Gastrocnemius medialis (tissue), 4 donors: ENCODE results near the gene EMX2. TPM values are rescaled to one million over a fixed set of nuclear protein-coding genes. Genes with fewer than 3 reads are reported as not detected.

ENCODE experiments used
- ATAC-seq, 2 donors: fragments of 150-250 bp; one replicate each; pipeline ENCODE4 v1.9.1; 2016
- DNase-seq, 2 donors: peaks; one replicate each; pipeline ENCODE4 v3.0.0-alpha.2; 2019
- H3K27ac ChIP-seq, 4 donors: fragments of 200-600 bp; sonication (generic); 1 replicate in 1 of 4; 2 replicates in 3 of 4; pipeline ENCODE4 v1.5.1; 2016 to 2018; ENCODE audit warnings: mild to moderate bottlenecking in 2 of 4, moderate library complexity in 1 of 4
- H3K27me3 ChIP-seq, 3 donors: fragments of 200-600 bp; sonication (generic) in 2 of 3; 1 replicate in 1 of 3; 2 replicates in 2 of 3; pipeline versions ENCODE4 v1.5.1 to v1.6.0; 2016 to 2019; ENCODE audit warnings: mild to moderate bottlenecking in 1 of 3, moderate library complexity in 1 of 3
- H3K36me3 ChIP-seq, 2 donors: fragments of 200-600 bp; sonication (generic) in 1 of 2; one replicate each; pipeline ENCODE4 v1.5.1; 2017 to 2018
- H3K4me1 ChIP-seq, 2 donors: fragments of 200-600 bp; sonication (generic) in 1 of 2; one replicate each; pipeline ENCODE4 v1.5.1; 2016 to 2017; ENCODE audit warnings: mild to moderate bottlenecking in 2 of 2
- H3K4me3 ChIP-seq, 4 donors: fragments of 200-600 bp; sonication (generic) in 3 of 4; 1 replicate in 1 of 4; 2 replicates in 3 of 4; pipeline ENCODE4 v1.5.1; 2016 to 2019; ENCODE audit warnings: mild to moderate bottlenecking in 2 of 4
- H3K9me3 ChIP-seq, 3 donors: fragments of 200-600 bp; sonication (generic) in 2 of 3; 1 replicate in 1 of 3; 2 replicates in 2 of 3; pipeline ENCODE4 v1.5.1; 2016 to 2019
- POLR2A ChIP-seq, 2 donors: fragments of 450-650 bp; IDR thresholded peaks; one replicate each; pipeline ENCODE4 v1.6.1; 2017; ENCODE audit warnings: antibody characterized with exemption in 2 of 2, mild to moderate bottlenecking in 2 of 2, moderate library complexity in 2 of 2
- in situ Hi-C, 4 donors: fragments of 200-750 bp; cut with MboI; loops; one replicate each; pipeline versions ENCODE4 v1.15.0 to v1.8.0; 2017; ENCODE audit warnings: low sequenced_read_pairs in 4 of 4
- intact Hi-C: fragments of 100-400 bp; cut with DNase I; formaldehyde crosslinking; loops from one replicate; pipeline ENCODE4 v1.15.1; 2023; ENCODE audit warnings: low total_unique reads
- total RNA-seq, 4 donors: library from RNA; depleted of rRNA; stranded (reverse); fragments of >200 nt; gene quantifications; one replicate each; pipeline versions ENCODE4 v1.1.0 to v1.2.3, GENCODE V29; 2016
- TF ChIP-seq, protein P1 (sequence below), 5 experiments: fragments of 450-650 bp in 3 of 5; fragments of 200-600 bp in 2 of 5; sonication (generic) in 2 of 5; IDR thresholded peaks in 4 of 5; conservative IDR thresholded peaks in 1 of 5; 1 replicate in 4 of 5; 2 replicates in 1 of 5; pipeline ENCODE4 v1.5.1; 2016 to 2019; ENCODE audit warnings: antibody characterized with exemption in 5 of 5, mild to moderate bottlenecking in 3 of 5, moderate library complexity in 3 of 5

EMX2 gene
- total RNA-seq, 4 donors from 2014 or later = 0.46 to 1.5 (median 0.82) TPM

DNA sequence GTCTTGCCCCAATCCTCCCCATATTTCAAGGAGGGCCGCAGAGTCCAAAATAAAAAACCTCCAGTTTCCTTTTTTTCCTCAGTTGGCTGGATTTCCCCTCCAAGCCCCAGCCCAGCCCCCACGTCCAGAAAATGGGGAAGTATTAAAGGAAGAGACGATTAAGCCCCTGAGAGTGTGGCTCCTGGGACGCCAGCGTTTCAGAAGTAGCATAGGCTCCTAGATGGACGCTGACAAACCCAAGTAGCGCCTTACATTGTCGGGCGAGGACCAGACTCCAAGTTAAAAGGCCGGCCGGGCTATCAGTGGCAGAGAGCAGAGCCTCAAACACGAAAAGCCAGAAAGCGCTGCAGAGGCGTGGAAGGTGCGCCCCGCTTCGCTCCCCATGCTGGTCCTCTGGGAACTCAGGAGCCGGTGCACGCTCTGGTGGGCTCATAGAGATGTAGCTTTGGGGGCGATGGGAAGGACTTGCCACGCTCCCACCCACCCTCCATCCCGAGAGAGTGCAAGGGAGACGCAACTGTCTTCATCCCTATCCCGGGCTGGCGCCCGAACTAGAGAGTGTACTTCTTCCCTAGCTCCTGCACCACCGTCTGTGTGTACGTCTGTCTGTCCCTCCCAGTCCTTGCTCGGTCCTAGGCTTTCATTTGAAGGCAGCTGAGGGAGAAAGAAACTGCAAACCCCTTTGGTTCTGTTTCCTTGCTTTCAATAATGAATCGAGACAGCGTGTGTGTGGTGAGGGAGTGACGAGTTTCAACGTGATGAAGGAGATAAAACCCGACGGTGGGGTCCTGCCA lies 6.3 kb upstream of the EMX2 start:
- in situ Hi-C loops = no loop called here
- H3K27me3 ChIP-seq = peaks cover 86 to 89% (median 86%) of the 10 kb centered on the region in 3 donors

DNA sequence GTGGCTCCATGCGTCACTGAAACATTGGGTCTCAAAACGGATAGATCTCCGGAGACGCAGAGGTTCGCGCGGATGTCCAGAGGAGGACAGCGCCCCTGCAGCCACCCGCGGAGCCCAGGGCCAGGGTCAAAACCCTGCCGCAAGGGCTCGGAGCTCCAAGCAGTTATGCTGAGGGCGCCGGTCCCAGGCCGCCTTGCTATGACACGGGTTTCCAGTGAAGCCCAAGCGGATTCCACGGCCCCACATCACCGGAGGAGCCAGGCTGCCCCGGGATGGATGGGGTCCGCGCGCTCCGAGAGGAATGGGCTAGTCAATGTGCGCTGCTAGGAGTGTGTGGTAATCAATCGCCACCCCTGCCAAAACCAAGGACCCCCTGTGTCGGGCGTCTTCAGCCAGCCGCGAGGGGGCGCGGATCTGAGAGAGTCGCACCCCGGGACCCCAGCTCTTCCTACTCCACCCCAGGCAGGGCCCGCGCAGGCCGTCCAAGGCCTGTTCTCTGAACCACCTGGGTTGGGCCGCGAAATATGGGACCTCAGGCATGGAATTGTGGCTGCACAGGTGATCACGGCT lies 5.6 kb upstream of the EMX2 start:
- TF ChIP-seq POLR2A (IDR thresholded peaks at IDR 0.05) = no peak
- TF ChIP-seq, protein P1, sequence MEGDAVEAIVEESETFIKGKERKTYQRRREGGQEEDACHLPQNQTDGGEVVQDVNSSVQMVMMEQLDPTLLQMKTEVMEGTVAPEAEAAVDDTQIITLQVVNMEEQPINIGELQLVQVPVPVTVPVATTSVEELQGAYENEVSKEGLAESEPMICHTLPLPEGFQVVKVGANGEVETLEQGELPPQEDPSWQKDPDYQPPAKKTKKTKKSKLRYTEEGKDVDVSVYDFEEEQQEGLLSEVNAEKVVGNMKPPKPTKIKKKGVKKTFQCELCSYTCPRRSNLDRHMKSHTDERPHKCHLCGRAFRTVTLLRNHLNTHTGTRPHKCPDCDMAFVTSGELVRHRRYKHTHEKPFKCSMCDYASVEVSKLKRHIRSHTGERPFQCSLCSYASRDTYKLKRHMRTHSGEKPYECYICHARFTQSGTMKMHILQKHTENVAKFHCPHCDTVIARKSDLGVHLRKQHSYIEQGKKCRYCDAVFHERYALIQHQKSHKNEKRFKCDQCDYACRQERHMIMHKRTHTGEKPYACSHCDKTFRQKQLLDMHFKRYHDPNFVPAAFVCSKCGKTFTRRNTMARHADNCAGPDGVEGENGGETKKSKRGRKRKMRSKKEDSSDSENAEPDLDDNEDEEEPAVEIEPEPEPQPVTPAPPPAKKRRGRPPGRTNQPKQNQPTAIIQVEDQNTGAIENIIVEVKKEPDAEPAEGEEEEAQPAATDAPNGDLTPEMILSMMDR (IDR thresholded peaks at IDR 0.05 in 4 of 5, conservative IDR thresholded peaks at IDR 0.05 in 1 of 5) = no peak
- Histone ChIP-seq H3K27ac (no peak overlapping the region), H3K9me3 (no peaks in the 10 kb centered on the region), H3K4me3 (peak overlapping the region in 1 of 4 donors; percentile 45), H3K4me1 (peaks cover 8 to 20% of the 10 kb centered on the region in 2 donors), H3K27me3 (peaks cover 85 to 89% (median 86%) of the 10 kb centered on the region in 3 donors), H3K36me3 (no peaks in the 10 kb centered on the region)
- intact Hi-C loops (loop anchor here (1.0 to 10.0 kb wide), 3 partner anchors 228 to 704 kb away; partner anchors contain the start of gene RAB11FIP2), in situ Hi-C loops (no loop called here)
- DNase-seq (no peak), ATAC-seq (no peak)

More for the DNA sequence above, 6.3 kb upstream of the EMX2 start:
- Histone ChIP-seq H3K9me3 (no peaks in the 10 kb centered on the region), H3K36me3 (no peaks in the 10 kb centered on the region), H3K4me3 (no peak overlapping the region), H3K27ac (no peak overlapping the region), H3K4me1 (peaks cover 8 to 20% of the 10 kb centered on the region in 2 donors)
- DNase-seq (no peak), ATAC-seq (no peak)
- intact Hi-C loops = loop anchor here (10.0 kb wide), 1 partner anchor 229 kb away; no protein-coding TSS in a partner anchor
- TF ChIP-seq POLR2A (IDR thresholded peaks at IDR 0.05) = no peak
- TF ChIP-seq, protein P1 (IDR thresholded peaks at IDR 0.05 in 4 of 5, conservative IDR thresholded peaks at IDR 0.05 in 1 of 5) = no peak

DNA sequence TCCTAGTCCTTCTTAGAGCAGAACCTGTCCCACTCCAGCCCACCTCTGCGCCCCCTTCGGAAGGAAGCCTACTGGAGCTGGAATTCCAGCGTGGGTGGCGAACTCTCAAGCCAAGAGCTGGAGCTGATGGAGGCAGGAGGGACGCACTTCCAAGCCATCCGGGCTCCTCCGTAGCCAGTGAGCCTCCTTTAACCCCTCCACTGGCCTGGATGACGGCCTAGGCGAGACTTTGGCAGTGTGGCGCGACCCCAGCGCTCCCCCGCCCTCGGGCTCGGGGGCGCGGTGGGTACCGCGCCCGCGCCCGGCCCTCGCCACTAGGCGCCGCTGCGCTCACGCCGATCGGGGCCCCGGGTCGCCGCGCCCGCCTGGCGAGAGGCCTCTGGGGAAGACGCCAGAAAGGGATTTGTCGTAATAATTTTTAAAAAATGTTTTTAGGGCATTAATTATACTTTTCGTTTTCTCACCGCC lies 5.1 kb upstream of the EMX2 start:
- peaks cover 85 to 89% (median 86%) of the 10 kb centered on the region in 3 donors for H3K27me3 ChIP-seq
- no peaks in the 10 kb centered on the region for H3K36me3 ChIP-seq
- peaks cover 8 to 20% of the 10 kb centered on the region in 2 donors for H3K4me1 ChIP-seq
- in situ Hi-C loops (no loop called here), intact Hi-C loops (loop anchor here (1.0 to 10.0 kb wide), 3 partner anchors 227 to 704 kb away; partner anchors contain the start of gene RAB11FIP2)
- peak in 1 of 2 donors; percentile 44 for ATAC-seq
- peak overlapping the region in 1 of 4 donors; percentile 33 for H3K27ac ChIP-seq
- peak overlapping the region; percentile 7 to 45 (median 37) for H3K4me3 ChIP-seq
- no peak for TF ChIP-seq POLR2A (IDR thresholded peaks at IDR 0.05)
- TF ChIP-seq, protein P1 (IDR thresholded peaks at IDR 0.05 in 4 of 5, conservative IDR thresholded peaks at IDR 0.05 in 1 of 5) = peak; percentile 38 to 76 (median 64)
- no peak for DNase-seq
- no peaks in the 10 kb centered on the region for H3K9me3 ChIP-seq

DNA sequence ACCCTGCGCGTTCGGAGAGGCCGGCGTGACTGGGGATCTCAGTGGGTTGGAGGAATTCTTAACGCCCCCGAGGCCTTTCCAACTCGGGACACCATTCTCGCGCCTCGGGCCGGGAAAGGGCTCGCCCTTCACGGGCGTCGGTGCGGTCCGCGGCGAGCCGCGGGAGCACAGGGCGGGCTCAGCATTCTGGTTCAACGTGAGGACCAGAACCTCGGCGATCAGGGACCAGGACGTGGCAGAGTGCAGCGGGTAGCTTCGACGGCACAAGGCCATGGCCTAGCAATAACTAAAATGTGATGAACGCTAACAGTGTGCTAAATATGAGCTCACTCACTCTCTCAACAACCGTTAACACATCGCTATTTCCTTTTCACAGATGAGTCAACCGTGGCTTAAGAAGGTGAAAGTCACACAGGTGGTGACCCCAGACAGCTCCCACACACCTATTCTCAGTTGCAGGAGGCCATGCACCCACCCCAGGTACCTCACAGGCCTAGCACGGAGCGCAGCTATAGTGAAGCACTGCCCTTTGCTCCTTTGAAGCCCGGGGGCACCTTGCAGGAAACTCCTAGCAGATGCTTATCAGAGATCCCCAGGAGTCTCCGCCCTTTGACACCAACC lies 4.5 kb upstream of the EMX2 start:
- H3K4me3 ChIP-seq = peak overlapping the region; percentile 7 to 45 (median 37)
- no peak for DNase-seq
- H3K27ac ChIP-seq = peak overlapping the region in 1 of 4 donors; percentile 33
- ATAC-seq = no peak
- no peaks in the 10 kb centered on the region for H3K36me3 ChIP-seq
- H3K27me3 ChIP-seq = peaks cover 83 to 89% (median 83%) of the 10 kb centered on the region in 3 donors
- H3K9me3 ChIP-seq = no peaks in the 10 kb centered on the region
- peaks cover 8 to 20% of the 10 kb centered on the region in 2 donors for H3K4me1 ChIP-seq
- no peak for TF ChIP-seq POLR2A (IDR thresholded peaks at IDR 0.05)
- TF ChIP-seq, protein P1 (IDR thresholded peaks at IDR 0.05 in 4 of 5, conservative IDR thresholded peaks at IDR 0.05 in 1 of 5) = no peak
- in situ Hi-C loops = no loop called here
- intact Hi-C loops = loop anchor here (1.0 to 10.0 kb wide), 3 partner anchors 227 to 703 kb away; partner anchors contain the start of gene RAB11FIP2
